GM10248 (cell line): ENCODE results near the gene SETD1A.

Experiments used
- CTCF ChIA-PET: fragments of 300-600 bp; sonication (Branson Sonifier 250); formaldehyde crosslinking; extraction: SDS; loops from one replicate; lab custom pipeline; 2021; ENCODE audit warnings: antibody characterized with exemption; lab: Yijun Ruan, JAX
- POLR2A ChIA-PET: fragments of 350-650 bp; sonication (Branson Sonifier 250); formaldehyde crosslinking; extraction: SDS; loops from one replicate; lab custom pipeline; 2020; ENCODE audit warnings: antibody characterized with exemption; lab: Yijun Ruan, JAX
- DNase-seq: peaks from one replicate; pipeline ENCODE4 v3.0.0; 2012; ENCODE audit errors: extremely low spot score
- TF ChIP-seq, protein P1 (sequence below): IDR thresholded peaks from 2 replicates; pipeline ENCODE4 v1.5.1; 2012; ENCODE audit warnings: mild to moderate bottlenecking, low read depth; ENCODE audit errors: extremely low read depth, missing control alignments, control extremely low read depth

Gene SETD1A

DNA sequence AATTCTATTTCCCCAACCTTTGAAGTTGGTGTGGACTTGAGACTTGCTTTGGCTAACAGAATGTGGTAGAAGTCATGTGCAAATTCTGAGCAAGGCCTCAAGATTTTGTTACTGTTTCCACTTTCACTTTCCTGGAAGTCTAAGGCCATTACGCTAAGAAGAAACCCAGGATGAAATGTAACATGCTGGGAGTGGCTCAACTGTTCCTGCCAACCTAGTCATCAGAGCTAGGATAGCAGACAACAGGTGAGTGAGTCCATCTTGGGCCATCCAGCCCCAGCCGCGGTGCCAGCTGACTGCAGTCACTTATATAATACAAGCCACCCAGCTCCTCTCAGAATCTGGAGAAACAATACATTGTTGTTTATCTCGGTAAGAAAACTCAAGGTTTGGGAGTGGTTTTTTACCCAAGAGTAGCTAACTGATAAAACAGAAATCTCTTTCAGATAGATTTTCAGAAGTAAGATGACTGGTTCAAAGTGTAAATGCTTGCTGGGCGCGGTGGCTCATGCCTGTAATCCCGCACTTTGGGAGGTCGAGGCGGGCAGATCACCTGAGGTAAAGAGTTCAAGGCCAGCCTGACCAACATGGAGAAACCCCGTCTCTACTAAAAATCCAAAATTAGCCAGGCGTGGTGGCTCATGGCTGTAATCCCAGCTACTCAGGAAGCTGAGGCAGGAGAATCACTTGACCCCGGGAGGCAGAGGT is 65.1 kb downstream of the SETD1A start:
- ChIA-PET CTCF (interaction anchor here (1.0 to 3.0 kb wide), 5 partner anchors 23 to 120 kb away, joined by 3 to 11 read pairs (median 4); partner anchors contain the start of gene HSD3B7), POLR2A (interaction anchor here (0.6 kb wide), 1 partner anchor 20 kb away, joined by 3 read pairs; no protein-coding TSS in a partner anchor)
- no peak for DNase-seq
- TF ChIP-seq, protein P1, sequence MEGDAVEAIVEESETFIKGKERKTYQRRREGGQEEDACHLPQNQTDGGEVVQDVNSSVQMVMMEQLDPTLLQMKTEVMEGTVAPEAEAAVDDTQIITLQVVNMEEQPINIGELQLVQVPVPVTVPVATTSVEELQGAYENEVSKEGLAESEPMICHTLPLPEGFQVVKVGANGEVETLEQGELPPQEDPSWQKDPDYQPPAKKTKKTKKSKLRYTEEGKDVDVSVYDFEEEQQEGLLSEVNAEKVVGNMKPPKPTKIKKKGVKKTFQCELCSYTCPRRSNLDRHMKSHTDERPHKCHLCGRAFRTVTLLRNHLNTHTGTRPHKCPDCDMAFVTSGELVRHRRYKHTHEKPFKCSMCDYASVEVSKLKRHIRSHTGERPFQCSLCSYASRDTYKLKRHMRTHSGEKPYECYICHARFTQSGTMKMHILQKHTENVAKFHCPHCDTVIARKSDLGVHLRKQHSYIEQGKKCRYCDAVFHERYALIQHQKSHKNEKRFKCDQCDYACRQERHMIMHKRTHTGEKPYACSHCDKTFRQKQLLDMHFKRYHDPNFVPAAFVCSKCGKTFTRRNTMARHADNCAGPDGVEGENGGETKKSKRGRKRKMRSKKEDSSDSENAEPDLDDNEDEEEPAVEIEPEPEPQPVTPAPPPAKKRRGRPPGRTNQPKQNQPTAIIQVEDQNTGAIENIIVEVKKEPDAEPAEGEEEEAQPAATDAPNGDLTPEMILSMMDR: no peak

DNA sequence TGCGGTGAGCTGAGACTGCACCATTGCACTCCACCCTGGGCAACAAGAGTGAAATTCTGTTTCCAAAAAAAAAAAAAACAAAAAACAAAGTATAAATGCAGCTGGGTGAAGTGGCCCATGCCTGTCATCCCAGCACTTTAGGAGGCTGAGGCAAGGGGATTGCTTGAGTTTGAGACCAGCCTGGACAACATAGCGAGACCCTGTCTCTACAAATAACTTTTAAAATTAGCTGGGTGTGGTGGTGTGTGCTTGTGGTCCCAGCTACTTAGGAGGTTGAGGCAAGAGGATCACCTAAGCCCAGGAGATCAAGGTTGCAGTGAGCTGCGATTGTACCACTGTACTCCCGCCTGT is 65.7 kb downstream of the SETD1A start:
- ChIA-PET POLR2A (interaction anchor here (0.6 kb wide), 1 partner anchor 21 kb away, joined by 3 read pairs; no protein-coding TSS in a partner anchor), CTCF (interaction anchor here (1.0 to 3.0 kb wide), 5 partner anchors 23 to 119 kb away, joined by 3 to 11 read pairs (median 4); partner anchors contain the start of gene HSD3B7)
- no peak for DNase-seq
- TF ChIP-seq, protein P1: no peak

DNA sequence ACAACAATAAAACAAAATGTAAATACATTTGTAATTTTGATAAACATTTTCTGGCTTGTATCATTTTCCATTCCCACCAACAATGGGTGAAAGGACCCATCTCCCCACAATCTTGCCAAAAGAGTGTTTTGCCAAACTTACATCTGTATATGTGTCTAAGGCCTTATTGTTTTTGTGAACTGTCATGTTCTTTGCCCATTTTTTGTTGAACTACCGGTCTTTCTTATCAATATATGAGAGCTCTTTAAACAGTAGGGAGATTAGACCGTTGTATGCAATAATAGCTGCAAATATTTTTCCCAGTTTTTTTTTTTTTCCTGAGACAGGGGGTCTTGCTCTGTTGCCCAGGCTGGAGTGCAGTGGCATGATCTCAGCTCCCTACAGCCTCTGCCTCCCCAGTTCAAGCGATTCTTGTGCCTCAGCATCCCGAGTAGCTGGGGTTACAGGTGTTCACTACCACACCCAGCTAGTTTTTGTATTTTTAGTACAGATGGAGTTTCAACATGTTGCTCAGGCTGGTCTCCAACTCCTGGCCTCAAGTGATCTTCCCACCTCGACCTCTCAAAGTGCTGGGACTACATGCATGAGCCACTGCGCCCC is 66.2 kb downstream of the SETD1A start:
- CTCF ChIA-PET: interaction anchor here (3.0 kb wide), 1 partner anchor 38 kb away, joined by 11 read pairs; the partner anchor contains the start of gene HSD3B7
- POLR2A ChIA-PET: no interaction called here
- TF ChIP-seq, protein P1: no peak
- DNase-seq: no peak

DNA sequence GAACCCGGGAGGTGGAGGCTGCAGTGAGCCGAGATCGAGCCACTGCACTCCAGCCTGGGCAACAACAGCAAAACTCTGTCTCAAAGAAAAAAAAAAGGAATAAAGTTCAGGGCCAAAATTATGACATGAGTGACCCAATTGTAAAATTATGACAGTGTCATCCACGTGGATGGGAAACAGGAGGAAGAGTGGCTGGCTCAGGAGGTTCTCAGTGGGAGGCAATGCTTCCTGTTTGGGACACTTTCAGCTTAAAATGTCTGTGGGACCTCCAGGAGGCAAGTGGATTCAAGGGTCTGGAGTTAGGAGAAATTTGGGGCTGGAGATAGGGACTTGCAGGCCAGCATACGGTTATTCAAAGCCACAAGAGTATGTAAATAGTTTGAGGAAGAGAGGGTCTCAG is 67.8 kb downstream of the SETD1A start:
- no peak for DNase-seq
- TF ChIP-seq, protein P1: no peak
- CTCF ChIA-PET: interaction anchor here (1.0 kb wide), 1 partner anchor 41 kb away, joined by 4 read pairs; the partner anchor contains the start of gene HSD3B7
- POLR2A ChIA-PET: no interaction called here

DNA sequence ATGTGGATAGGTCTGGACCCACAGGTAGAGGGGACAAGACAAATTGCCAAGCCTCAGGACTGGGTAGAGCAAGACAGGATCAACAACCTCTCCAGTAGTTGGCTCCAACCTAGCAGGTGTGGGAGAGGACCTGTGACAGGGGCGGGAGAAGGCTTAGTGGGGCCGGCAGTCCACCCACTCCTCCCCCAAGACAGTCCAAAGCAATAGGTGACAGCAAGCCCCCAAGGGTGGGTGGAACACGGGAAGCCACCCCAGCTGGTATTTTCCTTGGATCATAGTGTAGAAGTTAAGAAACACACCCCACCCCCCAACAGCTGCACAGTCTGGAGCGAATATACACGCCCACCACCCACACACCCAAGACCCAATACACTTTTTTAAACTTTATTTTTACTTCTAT is 71.7 kb downstream of the SETD1A start:
- ChIA-PET CTCF (no interaction called here), POLR2A (no interaction called here)
- no peak for DNase-seq
- TF ChIP-seq, protein P1: no peak

DNA sequence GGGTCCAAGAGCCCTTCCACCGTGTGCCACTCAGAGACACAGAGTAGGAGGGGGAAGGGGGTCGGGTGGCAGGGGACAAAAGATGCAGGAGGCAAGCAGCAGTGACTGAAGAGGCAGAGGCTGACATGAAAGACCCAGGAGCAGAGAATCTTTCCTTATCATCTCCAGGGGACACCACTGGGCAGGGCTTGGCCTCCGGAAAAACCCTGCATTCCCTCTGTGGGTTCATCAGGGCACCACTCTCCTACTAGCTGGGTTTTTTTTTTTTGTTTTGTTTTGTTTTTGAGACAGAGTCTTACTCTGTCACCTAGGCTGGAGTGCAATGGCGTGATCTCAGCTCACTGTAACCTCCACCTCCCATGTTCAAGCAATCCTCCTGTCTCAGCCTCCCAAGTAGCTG is 73.7 kb downstream of the SETD1A start:
- POLR2A ChIA-PET: no interaction called here
- CTCF ChIA-PET: interaction anchor here (1.5 kb wide), 1 partner anchor 46 kb away, joined by 3 read pairs; the partner anchor contains the start of gene HSD3B7
- TF ChIP-seq, protein P1: no peak
- DNase-seq: no peak
